ENCODE data around the gene PC. TPM values are rescaled to one million over a fixed set of nuclear protein-coding genes. Genes with fewer than 3 reads are reported as not detected.

PC gene
- total RNA-seq, 2 donors from 2014 or later, result 12.2 to 81.7 TPM

GRCh38 chr11:66862559-66863037 lies 95.6 kb downstream of the PC start:
- no peak for DNase-seq
- H3K36me3 ChIP-seq (replicated peaks in 1 of 2; ENCODE audit: insufficient read depth in 1 of 2, low read depth in 2 of 2), result no peaks in the 10 kb centered on the region
- no peak overlapping the region for H3K4me3 ChIP-seq
- ATAC-seq, result no peak
- no peaks in the 10 kb centered on the region for H3K4me1 ChIP-seq
- H3K27ac ChIP-seq, result no peak overlapping the region
- 92 to 100% methylated on average over 2 to 11 of the region's 11 CpGs for WGBS, 2 donors
- H3K27me3 ChIP-seq, result no peaks in the 10 kb centered on the region
- TF ChIP-seq CTCF (IDR thresholded peaks at IDR 0.05), result no peak
- intact Hi-C loops (cut with DNase I), result no loop called here
- H3K9me3 ChIP-seq, result no peaks in the 10 kb centered on the region

DNA sequence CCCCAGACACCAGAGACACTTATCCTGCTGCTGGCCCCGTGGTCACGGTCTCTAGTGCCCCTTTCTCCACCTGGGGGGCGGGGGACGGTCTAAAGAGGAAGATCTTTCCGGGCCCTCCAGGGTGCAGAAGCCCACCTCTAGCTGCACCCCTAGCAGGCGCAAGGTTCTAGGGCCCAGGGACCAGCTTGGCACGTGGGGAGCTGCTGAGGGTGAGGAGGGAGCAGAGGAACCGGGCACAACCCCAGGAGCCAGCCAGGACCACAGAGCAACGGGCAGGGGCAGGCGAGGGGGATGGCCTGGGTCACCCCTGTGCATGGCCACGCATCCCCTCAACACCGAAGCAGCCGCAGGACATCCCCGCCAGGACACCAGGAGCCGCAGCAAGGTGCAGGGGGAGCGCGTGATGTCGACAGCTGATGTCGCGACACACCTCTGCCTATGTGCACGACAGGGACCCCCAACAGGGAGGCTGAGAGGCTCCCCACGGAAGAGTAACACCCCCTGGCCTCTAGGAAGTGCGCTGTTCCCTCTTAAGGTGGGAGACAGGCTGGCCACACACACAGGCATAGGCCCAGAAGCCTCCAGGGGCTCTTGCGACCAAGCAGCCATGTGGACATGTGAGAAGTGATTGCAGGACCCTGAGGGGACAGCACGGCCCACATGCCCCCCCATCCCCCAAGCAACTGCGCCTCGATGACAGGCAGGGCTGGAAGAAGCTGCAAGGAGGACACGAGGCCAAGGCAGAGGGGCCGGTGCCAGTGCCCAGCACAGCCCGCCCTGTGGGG lies 96.2 kb downstream of the PC start:
- no peak for TF ChIP-seq POLR2A (IDR thresholded peaks at IDR 0.05)
- TF ChIP-seq CTCF (IDR thresholded peaks at IDR 0.05), result no peak
- no peaks in the 10 kb centered on the region for H3K4me1 ChIP-seq
- H3K4me3 ChIP-seq, result no peak overlapping the region
- 93 to 100% methylated on average over 2 to 27 of the region's 30 CpGs for WGBS, 2 donors
- H3K36me3 ChIP-seq (replicated peaks in 1 of 2; ENCODE audit: insufficient read depth in 1 of 2, low read depth in 2 of 2), result no peaks in the 10 kb centered on the region
- ATAC-seq (no peak), DNase-seq (no peak)
- H3K27ac ChIP-seq, result no peak overlapping the region
- H3K9me3 ChIP-seq, result no peaks in the 10 kb centered on the region
- no peaks in the 10 kb centered on the region for H3K27me3 ChIP-seq
- intact Hi-C loops (cut with DNase I), result no loop called here

DNA sequence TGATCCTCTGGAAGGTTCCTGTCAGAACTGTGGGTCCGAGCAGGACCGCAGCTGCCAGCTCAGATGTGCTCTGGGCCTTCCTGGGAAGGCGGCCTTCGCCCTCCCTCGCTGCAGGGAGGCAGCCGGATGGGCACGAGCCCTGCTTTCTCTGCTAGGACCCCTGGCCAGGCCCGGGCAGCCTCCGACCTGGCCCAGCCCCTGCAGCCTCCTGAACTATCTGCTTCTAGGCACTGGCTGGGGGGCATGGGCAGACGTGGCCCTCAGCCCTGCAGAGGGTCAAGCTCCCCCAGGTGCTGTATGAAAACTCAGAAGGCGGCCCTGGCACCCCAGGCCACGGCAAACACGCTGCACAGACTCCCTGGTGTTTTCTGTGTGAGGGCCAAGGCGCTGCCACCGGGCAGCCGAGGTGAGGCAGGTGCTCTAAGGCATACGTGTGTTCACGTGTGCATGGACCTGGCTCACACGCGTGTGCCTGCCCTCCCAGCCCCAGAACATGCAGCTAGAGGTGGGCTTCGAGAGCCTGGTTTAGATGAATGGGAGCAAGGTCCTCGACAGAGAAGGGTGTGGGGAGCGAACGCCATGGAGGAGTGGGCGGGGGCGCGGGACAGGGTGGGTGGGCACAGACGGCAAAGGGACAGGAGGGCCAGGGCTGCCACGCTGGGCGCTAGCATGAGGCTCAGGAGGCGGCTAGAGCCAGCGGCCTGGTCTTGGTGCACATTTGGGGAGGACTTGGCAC lies 97.0 kb downstream of the PC start:
- Histone ChIP-seq H3K27ac (no peak overlapping the region), H3K9me3 (no peaks in the 10 kb centered on the region), H3K27me3 (no peaks in the 10 kb centered on the region), H3K4me3 (no peak overlapping the region), H3K36me3 (replicated peaks in 1 of 2; ENCODE audit: insufficient read depth in 1 of 2, low read depth in 2 of 2) (no peaks in the 10 kb centered on the region), H3K4me1 (no peaks in the 10 kb centered on the region)
- WGBS, 2 donors, result 88 to 90% methylated on average over 21 to 32 of the region's 32 CpGs
- intact Hi-C loops (cut with DNase I), result no loop called here
- TF ChIP-seq CTCF (IDR thresholded peaks at IDR 0.05) (no peak), POLR2A (IDR thresholded peaks at IDR 0.05) (no peak)
- no peak for ATAC-seq
- DNase-seq, result no peak

GRCh38 chr11:66860449-66860831 lies 97.7 kb downstream of the PC start:
- H3K27me3 ChIP-seq, result no peaks in the 10 kb centered on the region
- 86 to 88% methylated on average over 11 to 16 of the region's 18 CpGs for WGBS, 2 donors
- no peak overlapping the region for H3K27ac ChIP-seq
- peaks cover 5% of the 10 kb centered on the region for H3K4me1 ChIP-seq
- TF ChIP-seq CTCF (IDR thresholded peaks at IDR 0.05) (no peak), POLR2A (IDR thresholded peaks at IDR 0.05) (no peak)
- no peaks in the 10 kb centered on the region for H3K36me3 ChIP-seq (replicated peaks in 1 of 2; ENCODE audit: insufficient read depth in 1 of 2, low read depth in 2 of 2)
- H3K9me3 ChIP-seq, result no peaks in the 10 kb centered on the region
- no peak for ATAC-seq
- intact Hi-C loops (cut with DNase I), result no loop called here
- no peak overlapping the region for H3K4me3 ChIP-seq
- no peak for DNase-seq

Data from body of pancreas (tissue), 4 donors.